Skeletal muscle tissue (tissue), 4 donors: ENCODE measurements around the gene FRAS1. TPM values are rescaled to one million over a fixed set of nuclear protein-coding genes. Genes with fewer than 3 reads are reported as not detected.
"Not testable (repeated sequence)": the region's sequence is repeated elsewhere in the genome, so short reads cannot be mapped to it uniquely, and the experiment has no call there.

Experiments
- H3K27ac ChIP-seq: one replicate; pipeline ENCODE4 v1.7.0; 2013; ENCODE audit warnings: mild to moderate bottlenecking, low read depth, low read length, inconsistent platforms
- H3K27me3 ChIP-seq, 3 donors: one replicate each; pipeline ENCODE4 v1.7.0; 2013; ENCODE audit warnings: low read length in 3 of 3; ENCODE audit not compliant: control insufficient read depth in 3 of 3, insufficient read depth in 3 of 3
- H3K36me3 ChIP-seq, 3 donors: one replicate each; pipeline ENCODE4 v1.7.0; 2013; ENCODE audit warnings: low read length in 3 of 3; ENCODE audit not compliant: control insufficient read depth in 3 of 3, insufficient read depth in 3 of 3
- H3K4me1 ChIP-seq, 3 donors: one replicate each; pipeline ENCODE4 v1.7.0; 2013; ENCODE audit warnings: low read length in 3 of 3, mild to moderate bottlenecking in 3 of 3; ENCODE audit not compliant: control insufficient read depth in 3 of 3, insufficient read depth in 3 of 3
- H3K4me3 ChIP-seq, 3 donors: one replicate each; pipeline ENCODE4 v1.7.0; 2013; ENCODE audit warnings: low read length in 3 of 3
- H3K9ac ChIP-seq, 3 donors: one replicate each; pipeline ENCODE4 v1.7.0; 2013; ENCODE audit warnings: low read length in 3 of 3, mild to moderate bottlenecking in 3 of 3, moderate library complexity in 2 of 3, low read depth in 1 of 3
- H3K9me3 ChIP-seq, 3 donors: one replicate each; pipeline ENCODE4 v1.7.0; 2013; ENCODE audit warnings: low read length in 3 of 3; ENCODE audit not compliant: control insufficient read depth in 3 of 3
- total RNA-seq: library from RNA; depleted of rRNA; stranded (reverse); fragments of >200 nt; gene quantifications from one replicate; pipeline ENCODE4 v1.2.3, GENCODE V29; 2014
- donor health status: Osteomylitis.

Gene FRAS1
- total RNA-seq, 1 donor from 2014 or later: 15.1 TPM

- Histone ChIP-seq H3K9me3 (no peaks in the 10 kb centered on the region), H3K27me3 (no peaks in the 10 kb centered on the region), H3K4me3 (no peak overlapping the region), H3K9ac (no peak overlapping the region), H3K4me1 (no peaks in the 10 kb centered on the region), H3K27ac (no peak overlapping the region), H3K36me3 (no peaks in the 10 kb centered on the region)
These were observed 114.4 kb downstream of the FRAS1 start for GRCh38 chr4:78171482-78171881.

- H3K4me1 ChIP-seq: no peaks in the 10 kb centered on the region
- no peaks in the 10 kb centered on the region for H3K36me3 ChIP-seq
- no peaks in the 10 kb centered on the region for H3K27me3 ChIP-seq
- H3K27ac ChIP-seq: no peak overlapping the region
- no peak overlapping the region for H3K4me3 ChIP-seq
- no peaks in the 10 kb centered on the region for H3K9me3 ChIP-seq
- H3K9ac ChIP-seq: no peak overlapping the region
These were observed 117.8 kb downstream of the FRAS1 start for GRCh38 chr4:78174891-78175290.

- Histone ChIP-seq H3K9me3 (no peaks in the 10 kb centered on the region), H3K36me3 (no peaks in the 10 kb centered on the region), H3K27ac (no peak overlapping the region), H3K4me1 (no peaks in the 10 kb centered on the region), H3K9ac (no peak overlapping the region), H3K4me3 (no peak overlapping the region), H3K27me3 (no peaks in the 10 kb centered on the region)
These were observed 122.1 kb downstream of the FRAS1 start for GRCh38 chr4:78179196-78179595.

DNA sequence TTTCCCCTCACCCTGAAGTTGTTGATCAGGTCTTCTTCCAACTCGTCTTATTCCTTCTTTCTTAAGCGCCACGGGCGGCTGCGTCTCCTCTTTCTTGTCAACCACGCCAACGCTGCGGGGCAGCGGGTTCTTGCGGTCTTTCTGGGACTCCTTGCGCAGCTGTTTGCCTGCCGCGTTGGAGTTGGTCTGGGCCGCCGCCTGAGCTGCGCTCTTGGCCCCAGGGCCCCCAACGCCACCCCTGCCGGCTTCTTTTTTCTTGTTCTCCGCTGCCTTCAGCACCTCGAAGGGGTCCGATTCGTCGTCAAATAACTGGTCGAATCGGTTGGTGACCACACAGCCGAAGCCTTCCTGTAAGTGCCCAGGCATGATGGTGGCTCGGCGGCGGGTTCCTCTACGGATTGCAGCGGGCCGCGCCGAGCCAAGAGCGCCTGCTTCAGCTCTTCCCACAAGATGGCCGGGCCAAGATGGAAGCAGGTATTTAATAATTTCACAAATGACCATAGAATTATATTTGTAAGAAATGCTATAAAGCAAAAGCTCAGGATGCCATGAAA is 124.6 kb downstream of the FRAS1 start:
- not testable (repeated sequence) for H3K27ac ChIP-seq, H3K9me3 ChIP-seq, H3K4me3 ChIP-seq, H3K9ac ChIP-seq, H3K4me1 ChIP-seq, H3K27me3 ChIP-seq, H3K36me3 ChIP-seq

DNA sequence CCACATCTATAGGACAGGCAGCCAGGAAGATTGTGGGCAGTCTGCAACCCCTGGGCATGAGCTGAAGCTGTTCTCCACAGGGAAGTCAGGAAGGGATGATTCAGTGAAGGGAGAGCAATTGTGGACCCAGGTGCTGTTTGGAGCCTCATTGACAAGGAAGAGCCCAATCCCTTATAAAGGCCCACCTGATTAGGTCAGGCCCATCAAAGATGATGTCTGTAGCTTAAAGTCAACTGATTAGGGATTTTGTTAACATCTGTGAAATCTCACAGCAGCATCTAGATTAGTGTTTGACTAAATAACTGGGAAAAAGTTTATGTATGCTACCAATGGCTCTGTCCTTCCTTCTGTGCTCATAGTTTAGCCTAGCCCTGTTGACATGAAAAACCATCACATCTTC is 127.5 kb downstream of the FRAS1 start:
- Histone ChIP-seq H3K27ac (no peak overlapping the region), H3K9me3 (no peaks in the 10 kb centered on the region)

GRCh38 chr4:78185117-78185516 is 128.0 kb downstream of the FRAS1 start:
- H3K9ac ChIP-seq: no peak overlapping the region
- no peaks in the 10 kb centered on the region for H3K27me3 ChIP-seq
- H3K36me3 ChIP-seq: no peaks in the 10 kb centered on the region
- no peak overlapping the region for H3K4me3 ChIP-seq
- no peaks in the 10 kb centered on the region for H3K9me3 ChIP-seq
- no peaks in the 10 kb centered on the region for H3K4me1 ChIP-seq
- no peak overlapping the region for H3K27ac ChIP-seq

More for the DNA sequence above, 127.5 kb downstream of the FRAS1 start:
- H3K9ac ChIP-seq: no peak overlapping the region
- H3K4me1 ChIP-seq: no peaks in the 10 kb centered on the region
- no peak overlapping the region for H3K4me3 ChIP-seq
- no peaks in the 10 kb centered on the region for H3K36me3 ChIP-seq
- H3K27me3 ChIP-seq: no peaks in the 10 kb centered on the region

GRCh38 chr4:78186597-78187543 is 129.7 kb downstream of the FRAS1 start:
- H3K4me3 ChIP-seq: no peak overlapping the region
- no peaks in the 10 kb centered on the region for H3K9me3 ChIP-seq
- H3K36me3 ChIP-seq: no peaks in the 10 kb centered on the region
- H3K27ac ChIP-seq: no peak overlapping the region
- no peaks in the 10 kb centered on the region for H3K27me3 ChIP-seq
- H3K9ac ChIP-seq: no peak overlapping the region
- no peaks in the 10 kb centered on the region for H3K4me1 ChIP-seq

DNA sequence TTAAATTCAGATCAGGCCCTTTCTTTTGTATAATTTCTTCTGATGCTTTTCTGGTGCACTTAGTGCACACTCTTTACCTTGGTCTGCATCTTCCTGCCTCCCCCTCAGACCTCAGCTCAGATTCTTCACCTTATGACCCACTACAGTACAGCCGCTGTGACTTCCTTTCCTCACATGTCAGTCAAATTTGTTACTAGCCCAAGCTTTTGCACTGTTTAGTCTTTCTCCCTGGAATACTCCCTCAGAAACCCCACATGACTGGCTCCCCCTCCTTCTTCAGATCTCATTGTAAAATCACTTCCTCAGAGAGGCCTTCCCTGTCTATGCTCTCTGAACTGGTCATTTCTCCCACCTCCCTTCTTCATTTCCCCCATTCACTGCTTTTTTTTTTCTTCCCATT is 132.9 kb downstream of the FRAS1 start:
- no peak overlapping the region for H3K9ac ChIP-seq
- no peaks in the 10 kb centered on the region for H3K27me3 ChIP-seq
- no peaks in the 10 kb centered on the region for H3K9me3 ChIP-seq
- no peaks in the 10 kb centered on the region for H3K36me3 ChIP-seq
- no peaks in the 10 kb centered on the region for H3K4me1 ChIP-seq
- H3K4me3 ChIP-seq: no peak overlapping the region
- no peak overlapping the region for H3K27ac ChIP-seq

DNA sequence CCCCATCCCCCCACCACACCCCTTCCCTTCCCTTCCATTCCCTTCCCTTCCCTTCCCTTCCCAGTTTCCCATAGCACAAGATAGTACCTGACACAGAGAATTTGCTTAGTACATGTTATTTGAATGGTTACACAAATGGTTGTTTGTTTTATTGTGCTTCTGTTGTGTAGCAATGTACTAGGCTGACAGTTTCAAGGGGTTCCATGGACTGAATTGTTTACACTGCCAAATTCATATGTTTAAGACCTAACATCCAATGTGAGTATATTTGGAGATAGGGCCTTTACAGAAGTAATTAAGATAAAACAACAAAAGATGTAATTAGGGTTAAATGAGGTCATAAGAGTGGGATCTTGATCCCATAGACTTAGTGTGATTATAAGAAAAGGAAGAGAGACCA is 133.5 kb downstream of the FRAS1 start:
- Histone ChIP-seq H3K9me3 (peaks cover 0 to 1% (median 0%) of the 10 kb centered on the region in 3 donors), H3K27me3 (no peaks in the 10 kb centered on the region), H3K9ac (no peak overlapping the region), H3K36me3 (no peaks in the 10 kb centered on the region), H3K4me3 (no peak overlapping the region), H3K27ac (no peak overlapping the region), H3K4me1 (no peaks in the 10 kb centered on the region)

DNA sequence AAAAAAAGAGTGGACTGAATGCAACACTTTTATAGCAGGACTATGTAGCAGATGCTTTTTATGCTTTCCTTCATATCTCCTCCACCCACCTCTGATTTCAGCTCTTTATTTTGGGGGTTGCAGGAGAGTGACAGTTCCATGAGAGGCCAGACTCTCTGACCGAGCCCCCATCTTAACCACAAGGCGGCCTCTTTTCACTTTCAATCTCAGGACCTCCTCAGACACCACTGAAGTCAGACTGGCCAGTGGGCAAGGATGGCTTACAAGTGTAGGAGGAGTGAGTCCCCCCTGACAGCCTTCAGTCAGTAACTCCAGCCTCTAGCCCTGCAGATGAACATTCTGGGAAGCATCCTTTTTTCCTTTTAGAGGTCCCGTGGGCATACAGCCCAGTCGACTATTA is 140.8 kb downstream of the FRAS1 start:
- no peak overlapping the region for H3K9ac ChIP-seq

More for the DNA sequence above, 140.8 kb downstream of the FRAS1 start:
- no peaks in the 10 kb centered on the region for H3K27me3 ChIP-seq
- no peaks in the 10 kb centered on the region for H3K36me3 ChIP-seq
- H3K4me1 ChIP-seq: no peaks in the 10 kb centered on the region
- peaks cover 0 to 2% (median 0%) of the 10 kb centered on the region in 3 donors for H3K9me3 ChIP-seq
- no peak overlapping the region for H3K4me3 ChIP-seq
- H3K27ac ChIP-seq: no peak overlapping the region
